IMR-90 (cell line): ENCODE data around the gene ATXN1L.

Source experiments
- CEBPB ChIP-seq: IDR thresholded peaks from 2 replicates; pipeline ENCODE4 v1.6.1; 2012; ENCODE audit warnings: low read depth, low read length, improper control_type of control experiment
- CHD1 ChIP-seq: IDR thresholded peaks from 2 replicates; pipeline ENCODE4 v1.6.1; 2012; ENCODE audit warnings: low read depth, low read length, improper control_type of control experiment
- CTCF ChIP-seq: conservative IDR thresholded peaks from 2 replicates; pipeline ENCODE4 v1.5.1; 2012; ENCODE audit warnings: mild to moderate bottlenecking, low read depth, low read length, improper control_type of control experiment
- ELK1 ChIP-seq: fragments of 150-350 bp; IDR thresholded peaks from 2 replicates; pipeline ENCODE4 v1.6.1; 2016; ENCODE audit warnings: low read depth, mild to moderate bottlenecking, low read length, moderate library complexity, borderline replicate concordance
- NFE2L2 ChIP-seq: fragments of 150-350 bp; IDR thresholded peaks from 2 replicates; pipeline ENCODE4 v1.6.1; 2016; ENCODE audit warnings: low read depth, mild to moderate bottlenecking, low read length
- POLR2A ChIP-seq: IDR thresholded peaks from 2 replicates; pipeline ENCODE4 v1.6.1; 2012; ENCODE audit warnings: mild to moderate bottlenecking, low read depth, low read length
- RAD21 ChIP-seq: IDR thresholded peaks from 2 replicates; pipeline ENCODE4 v1.6.1; 2012; ENCODE audit warnings: low read length, improper control_type of control experiment
- RCOR1 ChIP-seq: IDR thresholded peaks from 2 replicates; pipeline ENCODE4 v1.6.1; 2012; ENCODE audit warnings: mild to moderate bottlenecking, low read length, improper control_type of control experiment; ENCODE audit not compliant: insufficient replicate concordance
- RFX5 ChIP-seq: IDR thresholded peaks from 2 replicates; pipeline ENCODE4 v1.8.0; 2012; ENCODE audit warnings: low read depth, mild to moderate bottlenecking, low read length, moderate library complexity
- SMC3 ChIP-seq: fragments of 150-350 bp; IDR thresholded peaks from 2 replicates; pipeline ENCODE4 v1.6.1; 2016; ENCODE audit warnings: low read depth, mild to moderate bottlenecking, antibody characterized with exemption, low read length, moderate library complexity
- TF ChIP-seq, protein P1 (sequence below): fragments of 150-350 bp; IDR thresholded peaks from 2 replicates; pipeline ENCODE4 v1.6.1; 2017; ENCODE audit warnings: mild to moderate bottlenecking, antibody characterized with exemption, low read length, low read depth

DNA sequence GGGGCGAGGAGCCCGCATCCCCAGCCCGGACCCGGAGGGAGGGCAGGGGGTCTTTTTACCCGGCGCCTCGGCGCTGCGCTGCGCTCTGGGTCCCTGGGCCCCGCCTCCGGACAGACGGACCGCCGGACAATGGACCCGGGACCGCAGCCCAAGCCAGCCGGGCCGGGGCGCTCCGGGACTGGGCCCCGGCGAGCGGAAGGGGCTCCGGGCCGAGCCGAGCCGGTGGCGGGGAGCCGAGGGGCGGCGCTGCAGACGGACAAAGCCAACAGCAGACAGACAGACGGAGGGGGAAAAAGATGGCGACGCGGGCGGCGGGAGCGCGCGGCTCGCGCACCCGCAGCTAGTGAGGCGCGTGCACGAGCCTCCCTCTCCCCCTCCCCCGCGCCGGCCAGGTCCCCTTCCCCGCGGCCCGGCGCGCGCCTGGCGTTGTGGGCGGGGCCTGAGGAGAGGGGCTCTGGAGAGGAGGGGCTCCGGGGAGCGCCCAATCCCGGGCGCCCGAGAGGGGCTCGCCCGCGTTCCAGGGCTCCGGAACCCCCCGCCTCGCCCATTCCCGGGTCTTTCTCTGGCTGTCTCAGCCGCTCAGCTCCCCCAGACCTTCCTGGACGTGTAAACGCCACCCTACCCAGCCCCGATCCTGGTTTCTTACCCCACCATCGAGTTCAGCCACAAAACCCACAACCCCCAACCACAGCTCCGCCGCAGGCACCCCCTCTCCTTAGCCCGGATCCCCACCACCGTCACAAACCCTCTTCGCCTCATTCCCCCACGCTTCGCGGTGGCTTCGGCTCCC is 38.3 kb downstream of the ATXN1L start, which contains the start of gene ZNF821:
- no peak; the same call in none of the 2 replicates for TF ChIP-seq CTCF
- TF ChIP-seq RFX5, result no peak
- TF ChIP-seq RAD21, result no peak; the same call in 1 of the 2 replicates
- TF ChIP-seq, protein P1, sequence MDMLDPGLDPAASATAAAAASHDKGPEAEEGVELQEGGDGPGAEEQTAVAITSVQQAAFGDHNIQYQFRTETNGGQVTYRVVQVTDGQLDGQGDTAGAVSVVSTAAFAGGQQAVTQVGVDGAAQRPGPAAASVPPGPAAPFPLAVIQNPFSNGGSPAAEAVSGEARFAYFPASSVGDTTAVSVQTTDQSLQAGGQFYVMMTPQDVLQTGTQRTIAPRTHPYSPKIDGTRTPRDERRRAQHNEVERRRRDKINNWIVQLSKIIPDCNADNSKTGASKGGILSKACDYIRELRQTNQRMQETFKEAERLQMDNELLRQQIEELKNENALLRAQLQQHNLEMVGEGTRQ, result no peak
- TF ChIP-seq POLR2A, result 0 out of 2 replicates have a peak, but pooled peaks have one; percentile 14
- TF ChIP-seq NFE2L2, result no peak
- TF ChIP-seq SMC3, result no peak
- TF ChIP-seq RCOR1, result no peak
- TF ChIP-seq CEBPB, result no peak
- TF ChIP-seq ELK1, result no peak
- no peak for TF ChIP-seq CHD1
